PFSK-1 (cell line): ENCODE data around the gene LST1.

Source experiments
- POLR2AphosphoS5 ChIP-seq: IDR thresholded peaks from 2 replicates; pipeline ENCODE4 v1.6.1; 2012; ENCODE audit warnings: low read depth, mild to moderate bottlenecking, control low read depth, low read length, moderate library complexity
- REST ChIP-seq, 2 experiments: IDR thresholded peaks; 2 replicates each; pipeline versions ENCODE4 v1.6.1 to v1.8.0; 2011 to 2012; ENCODE audit warnings: low read depth in 2 of 2, low read length in 2 of 2, control low read depth in 1 of 2, inconsistent platforms in 1 of 2, mild to moderate bottlenecking in 1 of 2, moderate library complexity in 1 of 2; ENCODE audit not compliant: insufficient read depth in 1 of 2
- SIN3A ChIP-seq: IDR thresholded peaks from 2 replicates; pipeline ENCODE4 v1.6.1; 2012; ENCODE audit warnings: mild to moderate bottlenecking, low read length, moderate library complexity, borderline replicate concordance; ENCODE audit not compliant: insufficient read depth

DNA sequence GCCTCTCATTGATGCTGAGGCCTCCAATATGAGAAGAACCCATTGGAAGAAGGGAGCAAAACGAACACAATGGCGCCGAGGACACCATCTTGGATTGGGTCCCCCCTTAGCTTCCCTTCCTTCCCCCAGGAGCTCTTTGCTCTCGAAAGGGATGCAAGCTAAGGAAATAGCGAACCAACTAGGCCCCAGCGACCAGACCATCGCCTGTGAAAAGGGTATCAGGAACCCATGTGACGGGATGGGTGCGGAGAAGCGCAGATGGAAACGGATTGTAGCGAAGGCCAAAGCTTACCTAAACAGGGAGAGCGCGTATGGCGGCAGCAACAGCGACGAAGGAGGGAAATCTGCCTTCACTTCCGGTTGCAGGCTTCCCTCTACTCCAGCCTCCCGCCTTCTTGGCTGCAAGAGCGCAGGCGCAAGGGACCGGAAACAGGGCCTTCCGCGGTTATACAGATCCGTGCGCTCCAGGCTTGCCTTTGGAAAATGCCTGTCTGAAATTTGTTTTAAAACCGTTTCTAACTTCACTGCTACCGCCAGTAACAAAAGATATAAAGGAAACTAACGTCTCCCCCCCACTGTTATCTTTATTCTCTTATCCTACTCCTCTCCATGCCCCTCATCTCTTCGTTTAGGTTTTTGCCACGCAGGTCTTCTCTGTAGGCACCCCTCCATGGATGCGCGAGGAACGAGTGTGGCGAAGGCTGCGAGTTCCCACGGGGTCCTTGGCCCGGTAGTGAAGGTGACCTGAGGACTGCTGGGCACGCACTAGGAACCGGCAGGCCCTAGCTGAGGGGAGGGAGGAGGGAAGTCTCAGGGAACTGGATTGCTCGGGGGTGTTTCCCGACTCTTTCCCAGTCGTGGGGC lies 44.2 kb upstream of the LST1 start, which contains the start of gene DDX39B:
- peak; percentile 91; the same call in 1 of the 2 replicates for TF ChIP-seq SIN3A
- TF ChIP-seq POLR2AphosphoS5 = peak; percentile 96
- peak; percentile 71 to 75; a peak in 3 of 4 replicates for TF ChIP-seq REST (IDR thresholded peaks at IDR 0.05; ENCODE audit: insufficient read depth in 1 of 2, low read depth in 2 of 2, low read length in 2 of 2)
